Osteoblast (primary cell): ENCODE results near the gene TUBB3. TPM values are rescaled to one million over a fixed set of nuclear protein-coding genes. Genes with fewer than 3 reads are reported as not detected.

Source experiments
- DNase-seq: peaks from one replicate; pipeline ENCODE4 v3.0.0; 2011; ENCODE audit warnings: low spot score, mixed read lengths; ENCODE audit not compliant: insufficient read length; ENCODE audit errors: missing footprints
- H2AFZ ChIP-seq: 2 replicates; pipeline ENCODE4 v1.6.0; 2011; ENCODE audit warnings: mild to moderate bottlenecking, low read length
- H3K27ac ChIP-seq: 2 replicates; pipeline ENCODE4 v1.5.1; 2011; ENCODE audit warnings: mild to moderate bottlenecking, low read depth, low read length, moderate library complexity
- H3K27me3 ChIP-seq: 2 replicates; pipeline ENCODE4 v1.6.0; 2012; ENCODE audit warnings: mild to moderate bottlenecking, control low read depth, inconsistent platforms, low read length, moderate library complexity; ENCODE audit not compliant: insufficient read depth
- H3K36me3 ChIP-seq: 2 replicates; pipeline ENCODE4 v1.5.1; 2011; ENCODE audit warnings: mild to moderate bottlenecking, low read length, control low read depth, moderate library complexity; ENCODE audit not compliant: insufficient read depth
- H3K4me1 ChIP-seq: 2 replicates; pipeline ENCODE4 v1.5.1; 2011; ENCODE audit warnings: mild to moderate bottlenecking, low read length, control low read depth, moderate library complexity; ENCODE audit not compliant: insufficient read depth
- H3K4me2 ChIP-seq: 2 replicates; pipeline ENCODE4 v1.6.0; 2011; ENCODE audit warnings: mild to moderate bottlenecking, low read length; ENCODE audit not compliant: insufficient read depth
- H3K4me3 ChIP-seq: fragments of 200-600 bp; sonication (generic); 3 replicates; pipeline ENCODE4 v1.5.1; 2012; ENCODE audit warnings: mild to moderate bottlenecking, low read length, inconsistent platforms; ENCODE audit not compliant: insufficient read depth
- H3K79me2 ChIP-seq: 2 replicates; pipeline ENCODE4 v1.6.0; 2012; ENCODE audit warnings: mild to moderate bottlenecking, low read length, control low read depth, inconsistent platforms; ENCODE audit not compliant: insufficient read depth
- H3K9me3 ChIP-seq: 2 replicates; pipeline ENCODE4 v1.5.1; 2011; ENCODE audit warnings: low read depth, low read length, control low read depth
- H4K20me1 ChIP-seq: 2 replicates; pipeline ENCODE4 v1.6.0; 2012; ENCODE audit warnings: mild to moderate bottlenecking, low read length, control low read depth; ENCODE audit not compliant: insufficient read depth
- CTCF ChIP-seq: IDR thresholded peaks from 2 replicates; pipeline ENCODE4 v1.5.1; 2011; ENCODE audit warnings: mild to moderate bottlenecking, low read depth, low read length, moderate library complexity; ENCODE audit errors: extremely low read depth
- total RNA-seq: library from RNA; depleted of rRNA; stranded (reverse); fragments of >200 nt; gene quantifications from 2 replicates; pipeline ENCODE4 v1.2.3, GENCODE V29; 2012

TUBB3 gene
- total RNA-seq, 1 donor: 166 TPM

- Histone ChIP-seq H3K27me3 (no peaks in the 10 kb centered on the region), H2AFZ (peak overlapping the region; percentile 96), H3K4me3 (peak overlapping the region; percentile 99), H4K20me1 (peaks cover 4% of the 10 kb centered on the region), H3K4me1 (peaks cover 21% of the 10 kb centered on the region), H3K36me3 (peaks cover 2% of the 10 kb centered on the region), H3K9me3 (no peaks in the 10 kb centered on the region), H3K27ac (peak overlapping the region; percentile 92), H3K79me2 (peaks cover 71% of the 10 kb centered on the region), H3K4me2 (peak overlapping the region; percentile 98)
- DNase-seq: peak; percentile 100
- no peak for TF ChIP-seq CTCF
Measured at GRCh38 chr16:89972244-89973234, 49.4 kb downstream of the TUBB3 start.

- H3K4me3 ChIP-seq: peak overlapping the region; percentile 99
- peak overlapping the region; percentile 96 for H2AFZ ChIP-seq
- H3K27ac ChIP-seq: peak overlapping the region; percentile 92
- H3K4me1 ChIP-seq: peaks cover 21% of the 10 kb centered on the region
- DNase-seq: no peak
- TF ChIP-seq CTCF: no peak
- H3K36me3 ChIP-seq: peaks cover 9% of the 10 kb centered on the region
- H4K20me1 ChIP-seq: peaks cover 10% of the 10 kb centered on the region
- H3K79me2 ChIP-seq: peaks cover 78% of the 10 kb centered on the region
- H3K4me2 ChIP-seq: peak overlapping the region; percentile 98
- H3K9me3 ChIP-seq: no peaks in the 10 kb centered on the region
- H3K27me3 ChIP-seq: no peaks in the 10 kb centered on the region
Measured at GRCh38 chr16:89973235-89973634, 50.1 kb downstream of the TUBB3 start.

GRCh38 chr16:89973654-89974335 is 50.7 kb downstream of the TUBB3 start:
- peak overlapping the region; percentile 98 for H3K4me2 ChIP-seq
- H3K9me3 ChIP-seq: no peaks in the 10 kb centered on the region
- H3K27ac ChIP-seq: no peak overlapping the region
- peaks cover 81% of the 10 kb centered on the region for H3K79me2 ChIP-seq
- H3K36me3 ChIP-seq: peaks cover 9% of the 10 kb centered on the region
- DNase-seq: no peak
- no peak overlapping the region for H2AFZ ChIP-seq
- H3K4me3 ChIP-seq: peak overlapping the region; percentile 99
- no peak for TF ChIP-seq CTCF
- H3K27me3 ChIP-seq: no peaks in the 10 kb centered on the region
- peaks cover 10% of the 10 kb centered on the region for H4K20me1 ChIP-seq
- peaks cover 21% of the 10 kb centered on the region for H3K4me1 ChIP-seq

GRCh38 chr16:89974870-89975269 is 51.7 kb downstream of the TUBB3 start:
- Histone ChIP-seq H4K20me1 (peaks cover 10% of the 10 kb centered on the region), H2AFZ (no peak overlapping the region), H3K4me1 (peaks cover 21% of the 10 kb centered on the region), H3K4me3 (no peak overlapping the region), H3K9me3 (no peaks in the 10 kb centered on the region), H3K4me2 (no peak overlapping the region), H3K36me3 (peaks cover 13% of the 10 kb centered on the region), H3K79me2 (peaks cover 89% of the 10 kb centered on the region), H3K27me3 (no peaks in the 10 kb centered on the region), H3K27ac (no peak overlapping the region)
- no peak for TF ChIP-seq CTCF
- DNase-seq: no peak
